Keratinocyte (primary cell): Measurements from ENCODE around the gene TMEM256. TPM values are rescaled to one million over a fixed set of nuclear protein-coding genes. Genes with fewer than 3 reads are reported as not detected.

Source experiments
- DNase-seq: peaks from one replicate; pipeline ENCODE4 v3.0.0-alpha.2; 2011; ENCODE audit warnings: low read depth, missing footprints, low spot score
- FAIRE-seq: peaks from 2 replicates; lab custom pipeline; 2011; peaks lifted over from hg19 to GRCh38; lab: Jason Lieb, UNC
- H2AFZ ChIP-seq: 2 replicates; pipeline ENCODE4 v1.6.0; 2012; ENCODE audit warnings: low read length, control low read depth, inconsistent platforms; ENCODE audit not compliant: control insufficient read depth
- H3K27ac ChIP-seq: 2 replicates; pipeline ENCODE4 v1.5.1; 2011; ENCODE audit warnings: low read length; ENCODE audit not compliant: control insufficient read depth, insufficient read depth
- H3K27me3 ChIP-seq: 3 replicates; pipeline ENCODE4 v1.6.0; 2011; ENCODE audit warnings: low read length; ENCODE audit not compliant: control insufficient read depth, insufficient read depth; ENCODE audit errors: extremely low read depth
- H3K36me3 ChIP-seq, 2 experiments: 2 replicates in 1 of 2; 3 replicates in 1 of 2; pipeline ENCODE4 v1.5.1; 2011; ENCODE audit warnings: low read length in 2 of 2, mild to moderate bottlenecking in 1 of 2; ENCODE audit not compliant: control insufficient read depth in 2 of 2, insufficient read depth in 2 of 2; ENCODE audit errors: extremely low read depth in 1 of 2
- H3K4me1 ChIP-seq: 3 replicates; pipeline ENCODE4 v1.5.1; 2011; ENCODE audit warnings: low read length; ENCODE audit not compliant: control insufficient read depth, insufficient read depth; ENCODE audit errors: extremely low read depth
- H3K4me2 ChIP-seq: 3 replicates; pipeline ENCODE4 v1.6.0; 2011; ENCODE audit warnings: low read depth, low read length; ENCODE audit not compliant: control insufficient read depth, insufficient read depth; ENCODE audit errors: extremely low read depth
- H3K4me3 ChIP-seq, 3 experiments: fragments of 200-600 bp in 1 of 3; sonication (generic) in 1 of 3; 2 replicates in 2 of 3; 3 replicates in 1 of 3; pipeline ENCODE4 v1.5.1; 2011 to 2016; ENCODE audit warnings: low read length in 3 of 3, mild to moderate bottlenecking in 3 of 3, control low read depth in 2 of 3, inconsistent platforms in 1 of 3, low read depth in 1 of 3, mixed read lengths in 1 of 3, mixed run types in 1 of 3, moderate library complexity in 1 of 3; ENCODE audit not compliant: control insufficient read depth in 2 of 3, insufficient read depth in 2 of 3; ENCODE audit errors: extremely low read depth in 1 of 3
- H3K79me2 ChIP-seq: 2 replicates; pipeline ENCODE4 v1.6.0; 2012; ENCODE audit warnings: low read length; ENCODE audit not compliant: control insufficient read depth, insufficient read depth
- H3K9ac ChIP-seq: 3 replicates; pipeline ENCODE4 v1.6.0; 2011; ENCODE audit warnings: low read length; ENCODE audit not compliant: control insufficient read depth, insufficient read depth; ENCODE audit errors: extremely low read depth
- H3K9me1 ChIP-seq: 3 replicates; pipeline ENCODE4 v1.6.0; 2011; ENCODE audit warnings: low read length; ENCODE audit not compliant: control insufficient read depth, insufficient read depth; ENCODE audit errors: extremely low read depth
- H3K9me3 ChIP-seq: 2 replicates; pipeline ENCODE4 v1.5.1; 2012; ENCODE audit warnings: low read depth, low read length; ENCODE audit not compliant: control insufficient read depth
- H4K20me1 ChIP-seq: 3 replicates; pipeline ENCODE4 v1.6.0; 2011; ENCODE audit warnings: low read length; ENCODE audit not compliant: control insufficient read depth, insufficient read depth; ENCODE audit errors: extremely low read depth
- EZH2 ChIP-seq: IDR thresholded peaks from one replicate; pipeline ENCODE4 v1.6.1; 2012; ENCODE audit warnings: inconsistent platforms, mild to moderate bottlenecking, low read length, moderate library complexity
- dilution Hi-C: fragments of 300-500 bp; cut with MboI; formaldehyde crosslinking; loops from one replicate; pipeline ENCODE4 v1.7.0; 2020; ENCODE audit warnings: low sequenced_read_pairs; ENCODE audit not compliant: extremely low pct_ligation_motif_present
- polyA plus RNA-seq, 5 experiments: library from polyadenylated mRNA; depleted of rRNA in 3 of 5; stranded (reverse) in 3 of 5; stranded (forward) in 1 of 5; unstranded in 1 of 5; fragments of >200 nt; gene quantifications; 1 replicate in 1 of 5; 2 replicates in 3 of 5; 3 replicates in 1 of 5; pipeline versions ENCODE4 v1.2.1 to v1.2.3, GENCODE V29; 2011 to 2012; ENCODE audit warnings: missing spikeins in 2 of 5, low read depth in 1 of 5, low replicate concordance in 1 of 5
- TF ChIP-seq, protein P1 (sequence below), 3 experiments: IDR thresholded peaks in 1 of 3; conservative IDR thresholded peaks in 1 of 3; optimal IDR thresholded peaks in 1 of 3; 2 replicates in 2 of 3; 3 replicates in 1 of 3; pipeline versions ENCODE3 to v1.5.1; 2011; ENCODE audit warnings: low read length in 3 of 3, mild to moderate bottlenecking in 3 of 3, moderate library complexity in 2 of 3, control low read depth in 1 of 3, inconsistent platforms in 1 of 3; ENCODE audit not compliant: insufficient read depth in 2 of 3; ENCODE audit errors: extremely low read depth in 1 of 3

Gene TMEM256
- polyA plus RNA-seq, 1 donor (not counting 4 experiments of a cell fraction or from before 2014, with no cell fraction given), result 68.1 TPM

DNA sequence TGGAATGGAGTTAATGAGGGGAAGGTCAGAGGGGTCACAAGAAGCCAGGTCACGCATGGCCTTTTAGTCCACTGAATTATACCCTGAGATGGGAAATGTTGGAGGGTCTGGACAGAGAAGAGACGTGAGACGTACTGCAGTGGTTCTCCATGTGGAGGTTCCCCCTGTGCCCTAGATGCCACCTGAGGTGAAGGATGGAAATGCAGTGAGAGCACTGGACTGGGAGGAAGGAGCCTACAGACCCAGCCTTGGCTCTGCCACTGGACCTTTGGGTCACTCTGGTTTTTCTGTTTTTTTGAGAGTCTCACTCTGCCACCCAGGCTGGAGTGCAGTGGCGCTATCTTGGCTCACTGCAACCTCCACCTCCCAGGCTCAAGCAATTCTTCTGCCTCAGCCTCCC, 7.8 kb downstream of the TMEM256 start:
- Histone ChIP-seq H3K36me3 (peaks cover 7 to 16% of the 10 kb centered on the region in 2 experiments), H3K27ac (no peak overlapping the region), H2AFZ (no peak overlapping the region), H3K4me1 (peaks cover 11% of the 10 kb centered on the region), H3K4me3 (no peak overlapping the region), H3K9me1 (peaks cover 3% of the 10 kb centered on the region), H3K27me3 (no peaks in the 10 kb centered on the region), H3K79me2 (peaks cover 19% of the 10 kb centered on the region), H3K9ac (no peak overlapping the region), H3K9me3 (no peaks in the 10 kb centered on the region), H3K4me2 (no peak overlapping the region), H4K20me1 (no peaks in the 10 kb centered on the region)
- TF ChIP-seq EZH2, result no peak
- TF ChIP-seq, protein P1, sequence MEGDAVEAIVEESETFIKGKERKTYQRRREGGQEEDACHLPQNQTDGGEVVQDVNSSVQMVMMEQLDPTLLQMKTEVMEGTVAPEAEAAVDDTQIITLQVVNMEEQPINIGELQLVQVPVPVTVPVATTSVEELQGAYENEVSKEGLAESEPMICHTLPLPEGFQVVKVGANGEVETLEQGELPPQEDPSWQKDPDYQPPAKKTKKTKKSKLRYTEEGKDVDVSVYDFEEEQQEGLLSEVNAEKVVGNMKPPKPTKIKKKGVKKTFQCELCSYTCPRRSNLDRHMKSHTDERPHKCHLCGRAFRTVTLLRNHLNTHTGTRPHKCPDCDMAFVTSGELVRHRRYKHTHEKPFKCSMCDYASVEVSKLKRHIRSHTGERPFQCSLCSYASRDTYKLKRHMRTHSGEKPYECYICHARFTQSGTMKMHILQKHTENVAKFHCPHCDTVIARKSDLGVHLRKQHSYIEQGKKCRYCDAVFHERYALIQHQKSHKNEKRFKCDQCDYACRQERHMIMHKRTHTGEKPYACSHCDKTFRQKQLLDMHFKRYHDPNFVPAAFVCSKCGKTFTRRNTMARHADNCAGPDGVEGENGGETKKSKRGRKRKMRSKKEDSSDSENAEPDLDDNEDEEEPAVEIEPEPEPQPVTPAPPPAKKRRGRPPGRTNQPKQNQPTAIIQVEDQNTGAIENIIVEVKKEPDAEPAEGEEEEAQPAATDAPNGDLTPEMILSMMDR (optimal IDR thresholded peaks at IDR 0.05 in 1 of 3, IDR thresholded peaks at IDR 0.05 in 1 of 3, conservative IDR thresholded peaks at IDR 0.05 in 1 of 3; ENCODE audit: extremely low read depth in 1 of 3, insufficient read depth in 2 of 3, low read length in 3 of 3), result no peak
- dilution Hi-C loops, result no loop called here
- DNase-seq (no peak), FAIRE-seq (no peak)

DNA sequence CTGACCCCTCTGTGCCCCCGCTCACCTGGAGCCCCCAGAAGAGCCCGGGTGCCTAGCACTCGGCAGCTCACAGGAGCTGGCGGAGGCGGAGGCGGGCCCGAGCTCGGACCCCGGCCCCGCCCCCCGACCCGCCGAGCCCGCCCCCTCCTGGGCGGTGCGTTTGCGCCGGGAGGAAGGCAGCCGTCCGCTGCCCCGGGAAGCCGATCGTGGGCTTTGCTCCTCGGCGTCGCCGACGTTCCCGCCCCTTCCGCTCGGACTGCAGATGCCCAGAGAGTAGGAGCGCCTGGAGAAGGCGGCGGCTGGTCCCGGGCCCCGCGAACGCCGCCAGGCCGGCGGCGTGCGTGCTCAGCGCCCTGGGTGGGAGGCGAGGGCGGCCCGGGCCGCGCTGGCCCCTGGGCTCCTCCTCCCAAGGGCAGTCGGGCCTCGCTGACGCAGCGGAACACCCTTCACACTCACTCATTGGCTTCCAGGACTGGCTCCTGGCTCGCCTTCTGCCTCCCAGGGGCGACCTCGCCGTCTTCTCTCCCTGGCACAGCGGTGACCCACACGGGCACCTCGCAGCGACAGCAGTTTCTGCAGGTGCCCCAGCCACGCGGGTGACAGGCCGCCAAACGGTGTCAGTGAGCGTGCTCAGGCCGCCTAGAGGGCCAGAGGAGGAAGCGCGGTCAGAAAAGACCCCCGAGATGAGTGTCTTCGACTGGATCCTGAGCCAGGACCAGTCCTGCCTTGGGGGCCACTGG, 9.3 kb downstream of the TMEM256 start, which contains the start of gene PLSCR3:
TSS of gene PLSCR3 (minus strand) at position 74 of the 740 bp plus-strand sequence. CDS start 415 bp downstream, outside the sequence.
- Histone ChIP-seq H3K9me1 (peaks cover under 1% of the 10 kb centered on the region), H3K4me2 (peak within 1 kb of the TSS; percentile 84), H4K20me1 (no peaks in the 10 kb centered on the region), H3K4me3 (peak within 1 kb of the TSS; percentile 83 to 90 (median 89)), H2AFZ (peak within 1 kb of the TSS; percentile 66), H3K9me3 (no peaks in the 10 kb centered on the region), H3K9ac (peak within 1 kb of the TSS; percentile 80), H3K79me2 (peaks cover 27% of the 10 kb centered on the region), H3K4me1 (peaks cover 11% of the 10 kb centered on the region), H3K36me3 (peaks cover 16 to 31% of the 10 kb centered on the region in 2 experiments), H3K27me3 (no peaks in the 10 kb centered on the region), H3K27ac (peak within 1 kb of the TSS; percentile 69)
- FAIRE-seq, result peak; percentile 60
- dilution Hi-C loops, result no loop called here
- no peak for DNase-seq
- TF ChIP-seq, protein P1 (optimal IDR thresholded peaks at IDR 0.05 in 1 of 3, IDR thresholded peaks at IDR 0.05 in 1 of 3, conservative IDR thresholded peaks at IDR 0.05 in 1 of 3; ENCODE audit: extremely low read depth in 1 of 3, insufficient read depth in 2 of 3, low read length in 3 of 3), result peak; percentile 10 to 49 (median 15)
- no peak for TF ChIP-seq EZH2
